Panc1 (cell line): ENCODE data around the gene GPR107. TPM values are rescaled to one million over a fixed set of nuclear protein-coding genes. Genes with fewer than 3 reads are reported as not detected.

ENCODE experiments used
- ATAC-seq: fragments of 200-7000 bp; cut with Tn5 transposase; 2 replicates; pipeline ENCODE4 v1.9.1; 2020; ENCODE audit warnings: mild to moderate bottlenecking, moderate library complexity
- BruUV-seq: library from RNA; stranded (reverse); fragments of 400-500 nt; replicated peaks from 2 replicates; lab custom pipeline; 2021; lab: Mats Ljungman, UMichigan
- CTCF ChIA-PET: fragments of 300-600 bp; sonication (Branson Sonifier 250); formaldehyde crosslinking; loops from one replicate; lab custom pipeline; 2022; ENCODE audit warnings: antibody characterized with exemption; lab: Charles Lee
- POLR2A ChIA-PET: fragments of 300-600 bp; sonication (Branson Sonifier 250); formaldehyde crosslinking; loops from one replicate; lab custom pipeline; 2022; ENCODE audit warnings: antibody characterized with exemption; lab: Charles Lee
- DNase-seq: peaks from one replicate; pipeline ENCODE4 v3.0.0-alpha.2; 2010; ENCODE audit warnings: low read depth, low spot score
- H3K27ac ChIP-seq: 2 replicates; pipeline ENCODE4 v1.5.1; 2011; ENCODE audit warnings: mild to moderate bottlenecking, low read length, inconsistent platforms
- H3K27me3 ChIP-seq: fragments of 200-500 bp; sonication (Bioruptor generic); 2 replicates; pipeline ENCODE4 v1.6.0; 2014; ENCODE audit warnings: low read length, inconsistent platforms; ENCODE audit not compliant: control insufficient read depth, insufficient read depth
- H3K36me3 ChIP-seq: fragments of 200-500 bp; sonication (Bioruptor generic); 2 replicates; pipeline ENCODE4 v1.5.1; 2014; ENCODE audit warnings: inconsistent platforms, mild to moderate bottlenecking, low read length, moderate library complexity; ENCODE audit not compliant: control insufficient read depth, insufficient read depth
- H3K4me1 ChIP-seq: 2 replicates; pipeline ENCODE4 v1.5.1; 2011; ENCODE audit warnings: inconsistent platforms, mild to moderate bottlenecking, low read length, moderate library complexity; ENCODE audit not compliant: control insufficient read depth, insufficient read depth
- H3K4me3 ChIP-seq, 2 experiments: 2 replicates each; pipeline ENCODE4 v1.5.1; 2011 to 2012; ENCODE audit warnings: low read depth in 2 of 2, low read length in 2 of 2, mild to moderate bottlenecking in 2 of 2, inconsistent platforms in 1 of 2, moderate library complexity in 1 of 2
- H3K9me3 ChIP-seq: fragments of 200-500 bp; sonication (Bioruptor generic); 2 replicates; pipeline ENCODE4 v1.5.1; 2014; ENCODE audit warnings: low read depth, mild to moderate bottlenecking, inconsistent platforms, low read length, moderate library complexity; ENCODE audit not compliant: control insufficient read depth, insufficient read depth
- POLR2AphosphoS5 ChIP-seq: IDR thresholded peaks from 2 replicates; pipeline ENCODE4 v1.6.1; 2012; ENCODE audit warnings: mild to moderate bottlenecking, low read depth, low read length, moderate library complexity
- SIN3A ChIP-seq: IDR thresholded peaks from 2 replicates; pipeline ENCODE4 v1.6.1; 2012; ENCODE audit warnings: low read depth, mild to moderate bottlenecking, low read length, moderate library complexity, borderline replicate concordance; ENCODE audit not compliant: insufficient read depth
- TCF7L2 ChIP-seq: IDR thresholded peaks from 2 replicates; pipeline ENCODE4 v1.6.1; 2011; ENCODE audit warnings: mild to moderate bottlenecking, low read depth, low read length, inconsistent platforms
- in situ Hi-C: cut with HindIII; loops from 2 replicates; pipeline ENCODE4 v1.10.0; 2016; ENCODE audit warnings: low sequenced_read_pairs, low pct_unique_long_range_greater_than_20kb
- intact Hi-C: fragments of 100-400 bp; cut with micrococcal nuclease; formaldehyde crosslinking; loops from one replicate; pipeline ENCODE4 v1.10.0; 2022; ENCODE audit not compliant: unreplicated experiment
- total RNA-seq: library from RNA; stranded (reverse); gene quantifications from one replicate; pipeline ENCODE4 v1.2.1, GENCODE V29; 2021; ENCODE audit not compliant: unreplicated experiment
- TF ChIP-seq, protein P1 (sequence below): fragments of 450-650 bp; IDR thresholded peaks from 2 replicates; pipeline ENCODE4 v1.5.1; 2017; ENCODE audit warnings: mild to moderate bottlenecking
- TF ChIP-seq, protein P2 (sequence below), 2 experiments: IDR thresholded peaks; 2 replicates each; pipeline ENCODE4 v1.6.1; 2011 to 2012; ENCODE audit warnings: low read depth in 2 of 2, control low read depth in 1 of 2, low read length in 1 of 2, mild to moderate bottlenecking in 1 of 2, moderate library complexity in 1 of 2; ENCODE audit not compliant: insufficient read depth in 1 of 2

The GPR107 gene
- total RNA-seq, 1 experiment from 2014 or later: 43.0 TPM

DNA sequence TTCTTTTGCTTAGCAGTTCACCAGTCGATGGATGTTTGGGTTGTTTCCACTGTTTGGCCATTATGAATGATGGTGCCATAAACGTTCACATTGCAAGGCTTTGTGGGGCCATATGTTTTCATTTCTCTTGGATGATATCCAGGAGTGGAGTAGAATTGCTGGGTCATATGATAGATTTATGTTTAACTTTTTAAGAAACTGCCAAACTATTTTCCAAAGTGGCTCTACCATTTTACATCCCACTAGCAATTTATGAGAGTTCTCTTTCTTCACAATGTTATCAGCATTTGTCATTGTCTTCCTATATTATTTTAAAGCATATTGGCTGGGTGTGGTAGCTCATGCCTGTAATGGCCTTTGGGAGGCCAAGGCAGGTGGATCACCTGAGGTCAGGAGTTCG is 5.2 kb downstream of the GPR107 start:
- POLR2A ChIA-PET: no interaction called here
- intact Hi-C loops (no loop called here), in situ Hi-C loops (no loop called here)
- no peaks in the 10 kb centered on the region for H3K4me1 ChIP-seq
- ATAC-seq: no peak
- H3K9me3 ChIP-seq: no peaks in the 10 kb centered on the region
- no peaks in the 10 kb centered on the region; the same call in 1 of the 2 replicates for H3K36me3 ChIP-seq
- H3K27ac ChIP-seq: no peak overlapping the region
- no peak for TF ChIP-seq POLR2AphosphoS5
- TF ChIP-seq SIN3A: no peak
- TF ChIP-seq TCF7L2: no peak
- TF ChIP-seq, protein P1, sequence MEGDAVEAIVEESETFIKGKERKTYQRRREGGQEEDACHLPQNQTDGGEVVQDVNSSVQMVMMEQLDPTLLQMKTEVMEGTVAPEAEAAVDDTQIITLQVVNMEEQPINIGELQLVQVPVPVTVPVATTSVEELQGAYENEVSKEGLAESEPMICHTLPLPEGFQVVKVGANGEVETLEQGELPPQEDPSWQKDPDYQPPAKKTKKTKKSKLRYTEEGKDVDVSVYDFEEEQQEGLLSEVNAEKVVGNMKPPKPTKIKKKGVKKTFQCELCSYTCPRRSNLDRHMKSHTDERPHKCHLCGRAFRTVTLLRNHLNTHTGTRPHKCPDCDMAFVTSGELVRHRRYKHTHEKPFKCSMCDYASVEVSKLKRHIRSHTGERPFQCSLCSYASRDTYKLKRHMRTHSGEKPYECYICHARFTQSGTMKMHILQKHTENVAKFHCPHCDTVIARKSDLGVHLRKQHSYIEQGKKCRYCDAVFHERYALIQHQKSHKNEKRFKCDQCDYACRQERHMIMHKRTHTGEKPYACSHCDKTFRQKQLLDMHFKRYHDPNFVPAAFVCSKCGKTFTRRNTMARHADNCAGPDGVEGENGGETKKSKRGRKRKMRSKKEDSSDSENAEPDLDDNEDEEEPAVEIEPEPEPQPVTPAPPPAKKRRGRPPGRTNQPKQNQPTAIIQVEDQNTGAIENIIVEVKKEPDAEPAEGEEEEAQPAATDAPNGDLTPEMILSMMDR: no peak
- TF ChIP-seq, protein P2, sequence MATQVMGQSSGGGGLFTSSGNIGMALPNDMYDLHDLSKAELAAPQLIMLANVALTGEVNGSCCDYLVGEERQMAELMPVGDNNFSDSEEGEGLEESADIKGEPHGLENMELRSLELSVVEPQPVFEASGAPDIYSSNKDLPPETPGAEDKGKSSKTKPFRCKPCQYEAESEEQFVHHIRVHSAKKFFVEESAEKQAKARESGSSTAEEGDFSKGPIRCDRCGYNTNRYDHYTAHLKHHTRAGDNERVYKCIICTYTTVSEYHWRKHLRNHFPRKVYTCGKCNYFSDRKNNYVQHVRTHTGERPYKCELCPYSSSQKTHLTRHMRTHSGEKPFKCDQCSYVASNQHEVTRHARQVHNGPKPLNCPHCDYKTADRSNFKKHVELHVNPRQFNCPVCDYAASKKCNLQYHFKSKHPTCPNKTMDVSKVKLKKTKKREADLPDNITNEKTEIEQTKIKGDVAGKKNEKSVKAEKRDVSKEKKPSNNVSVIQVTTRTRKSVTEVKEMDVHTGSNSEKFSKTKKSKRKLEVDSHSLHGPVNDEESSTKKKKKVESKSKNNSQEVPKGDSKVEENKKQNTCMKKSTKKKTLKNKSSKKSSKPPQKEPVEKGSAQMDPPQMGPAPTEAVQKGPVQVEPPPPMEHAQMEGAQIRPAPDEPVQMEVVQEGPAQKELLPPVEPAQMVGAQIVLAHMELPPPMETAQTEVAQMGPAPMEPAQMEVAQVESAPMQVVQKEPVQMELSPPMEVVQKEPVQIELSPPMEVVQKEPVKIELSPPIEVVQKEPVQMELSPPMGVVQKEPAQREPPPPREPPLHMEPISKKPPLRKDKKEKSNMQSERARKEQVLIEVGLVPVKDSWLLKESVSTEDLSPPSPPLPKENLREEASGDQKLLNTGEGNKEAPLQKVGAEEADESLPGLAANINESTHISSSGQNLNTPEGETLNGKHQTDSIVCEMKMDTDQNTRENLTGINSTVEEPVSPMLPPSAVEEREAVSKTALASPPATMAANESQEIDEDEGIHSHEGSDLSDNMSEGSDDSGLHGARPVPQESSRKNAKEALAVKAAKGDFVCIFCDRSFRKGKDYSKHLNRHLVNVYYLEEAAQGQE (IDR thresholded peaks at IDR 0.05; ENCODE audit: insufficient read depth in 1 of 2, low read depth in 2 of 2, low read length in 1 of 2): no peak
- no TSS peak for BruUV-seq
- no peak overlapping the region for H3K4me3 ChIP-seq
- H3K27me3 ChIP-seq: no peaks in the 10 kb centered on the region
- no peak for DNase-seq
- CTCF ChIA-PET: no interaction called here

DNA sequence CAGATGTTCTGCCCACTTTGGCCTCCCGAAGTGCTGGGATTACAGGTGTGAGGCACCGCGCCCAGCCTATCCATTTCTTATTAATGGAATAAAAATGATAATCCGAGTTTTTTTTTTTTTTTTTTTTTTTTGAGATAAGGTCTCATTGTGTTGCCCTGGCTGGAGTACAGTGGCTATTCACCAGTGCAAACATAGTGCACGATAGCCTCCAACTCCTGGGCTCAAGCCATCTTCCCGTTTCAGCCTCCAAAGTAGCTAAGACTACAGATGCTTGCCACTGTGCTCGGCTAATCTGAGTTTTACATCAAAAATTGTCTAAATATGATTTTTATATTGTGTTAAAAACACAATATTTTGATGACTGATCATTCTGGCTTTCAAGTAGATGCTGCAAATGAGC is 6.6 kb downstream of the GPR107 start:
- no peaks in the 10 kb centered on the region for H3K36me3 ChIP-seq
- no peaks in the 10 kb centered on the region for H3K27me3 ChIP-seq
- TF ChIP-seq, protein P2 (IDR thresholded peaks at IDR 0.05; ENCODE audit: insufficient read depth in 1 of 2, low read depth in 2 of 2, low read length in 1 of 2): no peak
- H3K4me3 ChIP-seq: no peak overlapping the region
- no peak for DNase-seq
- CTCF ChIA-PET: no interaction called here
- in situ Hi-C loops: no loop called here
- no peak for ATAC-seq
- no peak overlapping the region for H3K27ac ChIP-seq
- H3K4me1 ChIP-seq: no peaks in the 10 kb centered on the region
- BruUV-seq: no TSS peak
- intact Hi-C loops: no loop called here
- POLR2A ChIA-PET: no interaction called here
- no peaks in the 10 kb centered on the region for H3K9me3 ChIP-seq
